Measurements from ENCODE around the gene CREB3L1.

The CREB3L1 gene

GRCh38 chr11:46330563-46331281 is 53.3 kb downstream of the CREB3L1 start:
- Histone ChIP-seq H3K27me3 (ENCODE audit: control insufficient read depth in 1 of 2, insufficient read depth in 2 of 2, low read length in 2 of 2) (peaks cover 29 to 40% of the 10 kb centered on the region in 2 donors), H3K9me3 (ENCODE audit: control insufficient read depth in 2 of 2, low read length in 2 of 2) (no peaks in the 10 kb centered on the region), H3K4me1 (ENCODE audit: control insufficient read depth, insufficient read depth, low read length) (peaks cover 14% of the 10 kb centered on the region), H3K36me3 (ENCODE audit: control insufficient read depth in 2 of 2, insufficient read depth in 2 of 2, low read length in 2 of 2) (no peaks in the 10 kb centered on the region), H3K9ac (ENCODE audit: low read length in 2 of 2) (no peak overlapping the region), H3K4me3 (ENCODE audit: low read length in 2 of 2) (no peak overlapping the region), H3K27ac (ENCODE audit: low read length) (no peak overlapping the region)

- H3K27me3 ChIP-seq (ENCODE audit: control insufficient read depth in 1 of 2, insufficient read depth in 2 of 2, low read length in 2 of 2), result peaks cover 29 to 40% of the 10 kb centered on the region in 2 donors
- H3K9me3 ChIP-seq (ENCODE audit: control insufficient read depth in 2 of 2, low read length in 2 of 2), result no peaks in the 10 kb centered on the region
- H3K36me3 ChIP-seq (ENCODE audit: control insufficient read depth in 2 of 2, insufficient read depth in 2 of 2, low read length in 2 of 2), result no peaks in the 10 kb centered on the region
- H3K27ac ChIP-seq (ENCODE audit: low read length), result no peak overlapping the region
- no peak overlapping the region for H3K9ac ChIP-seq (ENCODE audit: low read length in 2 of 2)
- H3K4me1 ChIP-seq (ENCODE audit: control insufficient read depth, insufficient read depth, low read length), result peaks cover 14% of the 10 kb centered on the region
- no peak overlapping the region for H3K4me3 ChIP-seq (ENCODE audit: low read length in 2 of 2)
These were observed 54.0 kb downstream of the CREB3L1 start for GRCh38 chr11:46331282-46331984.

- no peak overlapping the region for H3K27ac ChIP-seq (ENCODE audit: low read length)
- no peak overlapping the region for H3K9ac ChIP-seq (ENCODE audit: low read length in 2 of 2)
- H3K9me3 ChIP-seq (ENCODE audit: control insufficient read depth in 2 of 2, low read length in 2 of 2), result no peaks in the 10 kb centered on the region
- H3K4me3 ChIP-seq (ENCODE audit: low read length in 2 of 2), result peak overlapping the region; percentile 48 to 59
- H3K4me1 ChIP-seq (ENCODE audit: control insufficient read depth, insufficient read depth, low read length), result peaks cover 14% of the 10 kb centered on the region
- no peaks in the 10 kb centered on the region for H3K36me3 ChIP-seq (ENCODE audit: control insufficient read depth in 2 of 2, insufficient read depth in 2 of 2, low read length in 2 of 2)
- peaks cover 29 to 40% of the 10 kb centered on the region in 2 donors for H3K27me3 ChIP-seq (ENCODE audit: control insufficient read depth in 1 of 2, insufficient read depth in 2 of 2, low read length in 2 of 2)
These were observed 54.7 kb downstream of the CREB3L1 start for GRCh38 chr11:46332093-46332567.

GRCh38 chr11:46332568-46333393 is 55.3 kb downstream of the CREB3L1 start:
- Histone ChIP-seq H3K9ac (ENCODE audit: low read length in 2 of 2) (no peak overlapping the region), H3K27ac (ENCODE audit: low read length) (no peak overlapping the region), H3K4me3 (ENCODE audit: low read length in 2 of 2) (peak overlapping the region; percentile 48 to 59), H3K9me3 (ENCODE audit: control insufficient read depth in 2 of 2, low read length in 2 of 2) (no peaks in the 10 kb centered on the region), H3K4me1 (ENCODE audit: control insufficient read depth, insufficient read depth, low read length) (peaks cover 14% of the 10 kb centered on the region), H3K27me3 (ENCODE audit: control insufficient read depth in 1 of 2, insufficient read depth in 2 of 2, low read length in 2 of 2) (peaks cover 29 to 40% of the 10 kb centered on the region in 2 donors), H3K36me3 (ENCODE audit: control insufficient read depth in 2 of 2, insufficient read depth in 2 of 2, low read length in 2 of 2) (no peaks in the 10 kb centered on the region)

GRCh38 chr11:46333394-46333947 is 56.0 kb downstream of the CREB3L1 start:
- Histone ChIP-seq H3K4me1 (ENCODE audit: control insufficient read depth, insufficient read depth, low read length) (peaks cover 19% of the 10 kb centered on the region), H3K4me3 (ENCODE audit: low read length in 2 of 2) (peak overlapping the region in 1 of 2 donors; percentile 59), H3K9me3 (ENCODE audit: control insufficient read depth in 2 of 2, low read length in 2 of 2) (no peaks in the 10 kb centered on the region), H3K27ac (ENCODE audit: low read length) (no peak overlapping the region), H3K36me3 (ENCODE audit: control insufficient read depth in 2 of 2, insufficient read depth in 2 of 2, low read length in 2 of 2) (no peaks in the 10 kb centered on the region), H3K27me3 (ENCODE audit: control insufficient read depth in 1 of 2, insufficient read depth in 2 of 2, low read length in 2 of 2) (peaks cover 29 to 40% of the 10 kb centered on the region in 2 donors), H3K9ac (ENCODE audit: low read length in 2 of 2) (no peak overlapping the region)

- Histone ChIP-seq H3K27ac (ENCODE audit: low read length) (no peak overlapping the region), H3K27me3 (ENCODE audit: control insufficient read depth in 1 of 2, insufficient read depth in 2 of 2, low read length in 2 of 2) (peaks cover 29 to 40% of the 10 kb centered on the region in 2 donors), H3K4me3 (ENCODE audit: low read length in 2 of 2) (no peak overlapping the region), H3K9ac (ENCODE audit: low read length in 2 of 2) (no peak overlapping the region), H3K36me3 (ENCODE audit: control insufficient read depth in 2 of 2, insufficient read depth in 2 of 2, low read length in 2 of 2) (no peaks in the 10 kb centered on the region), H3K9me3 (ENCODE audit: control insufficient read depth in 2 of 2, low read length in 2 of 2) (no peaks in the 10 kb centered on the region), H3K4me1 (ENCODE audit: control insufficient read depth, insufficient read depth, low read length) (peaks cover 27% of the 10 kb centered on the region)
These were observed 56.7 kb downstream of the CREB3L1 start for GRCh38 chr11:46334211-46334610.

GRCh38 chr11:46335271-46335670 is 57.8 kb downstream of the CREB3L1 start:
- Histone ChIP-seq H3K4me3 (ENCODE audit: low read length in 2 of 2) (no peak overlapping the region), H3K9me3 (ENCODE audit: control insufficient read depth in 2 of 2, low read length in 2 of 2) (no peaks in the 10 kb centered on the region), H3K27me3 (ENCODE audit: control insufficient read depth in 1 of 2, insufficient read depth in 2 of 2, low read length in 2 of 2) (peaks cover 29 to 35% of the 10 kb centered on the region in 2 donors), H3K4me1 (ENCODE audit: control insufficient read depth, insufficient read depth, low read length) (peaks cover 36% of the 10 kb centered on the region), H3K9ac (ENCODE audit: low read length in 2 of 2) (no peak overlapping the region), H3K36me3 (ENCODE audit: control insufficient read depth in 2 of 2, insufficient read depth in 2 of 2, low read length in 2 of 2) (no peaks in the 10 kb centered on the region), H3K27ac (ENCODE audit: low read length) (no peak overlapping the region)

GRCh38 chr11:46335890-46336562 is 58.6 kb downstream of the CREB3L1 start:
- Histone ChIP-seq H3K27ac (ENCODE audit: low read length) (no peak overlapping the region), H3K4me1 (ENCODE audit: control insufficient read depth, insufficient read depth, low read length) (peaks cover 36% of the 10 kb centered on the region), H3K9ac (ENCODE audit: low read length in 2 of 2) (no peak overlapping the region), H3K36me3 (ENCODE audit: control insufficient read depth in 2 of 2, insufficient read depth in 2 of 2, low read length in 2 of 2) (no peaks in the 10 kb centered on the region), H3K27me3 (ENCODE audit: control insufficient read depth in 1 of 2, insufficient read depth in 2 of 2, low read length in 2 of 2) (peaks cover 28 to 29% of the 10 kb centered on the region in 2 donors), H3K4me3 (ENCODE audit: low read length in 2 of 2) (no peak overlapping the region), H3K9me3 (ENCODE audit: control insufficient read depth in 2 of 2, low read length in 2 of 2) (no peaks in the 10 kb centered on the region)

GRCh38 chr11:46336563-46337180 is 59.2 kb downstream of the CREB3L1 start:
- Histone ChIP-seq H3K4me3 (ENCODE audit: low read length in 2 of 2) (no peak overlapping the region), H3K4me1 (ENCODE audit: control insufficient read depth, insufficient read depth, low read length) (peaks cover 36% of the 10 kb centered on the region), H3K9ac (ENCODE audit: low read length in 2 of 2) (no peak overlapping the region), H3K27me3 (ENCODE audit: control insufficient read depth in 1 of 2, insufficient read depth in 2 of 2, low read length in 2 of 2) (peaks cover 22 to 23% of the 10 kb centered on the region in 2 donors), H3K36me3 (ENCODE audit: control insufficient read depth in 2 of 2, insufficient read depth in 2 of 2, low read length in 2 of 2) (no peaks in the 10 kb centered on the region), H3K27ac (ENCODE audit: low read length) (no peak overlapping the region), H3K9me3 (ENCODE audit: control insufficient read depth in 2 of 2, low read length in 2 of 2) (no peaks in the 10 kb centered on the region)
